CD14-positive monocyte (primary cell): ENCODE results near the gene CIROP. TPM values are rescaled to one million over a fixed set of nuclear protein-coding genes. Genes with fewer than 3 reads are reported as not detected.

ENCODE experiments used
- DNase-seq, 3 donors: peaks; one replicate each; pipeline ENCODE4 v3.0.0-alpha.2; 2011 to 2022
- H2AFZ ChIP-seq: 2 replicates; pipeline ENCODE4 v1.6.0; 2012; ENCODE audit warnings: mild to moderate bottlenecking, low read depth, low read length, inconsistent platforms; ENCODE audit not compliant: insufficient read depth, poor library complexity, severe bottlenecking
- H3K27ac ChIP-seq, 2 donors: 1 replicate in 1 of 2; 2 replicates in 1 of 2; pipeline ENCODE4 v1.5.1; 2012 to 2013; ENCODE audit warnings: low read length in 2 of 2, control low read depth in 1 of 2, inconsistent platforms in 1 of 2, low read depth in 1 of 2, mild to moderate bottlenecking in 1 of 2
- H3K27me3 ChIP-seq, 2 donors: one replicate each; pipeline versions ENCODE4 v1.6.0 to v1.6.1; 2011 to 2013; ENCODE audit warnings: low read length in 2 of 2; ENCODE audit not compliant: control insufficient read depth in 2 of 2, insufficient read depth in 2 of 2
- H3K36me3 ChIP-seq, 2 donors: replicated peaks in 1 of 2; 1 replicate in 1 of 2; 2 replicates in 1 of 2; pipeline versions ENCODE4 v1.5.1 to v1.6.1; 2012 to 2013; ENCODE audit warnings: low read length in 2 of 2, control low read depth in 1 of 2, inconsistent platforms in 1 of 2, mild to moderate bottlenecking in 1 of 2; ENCODE audit not compliant: insufficient read depth in 2 of 2, control insufficient read depth in 1 of 2
- H3K4me1 ChIP-seq, 2 donors: 1 replicate in 1 of 2; 2 replicates in 1 of 2; pipeline versions ENCODE4 v1.5.1 to v1.6.1; 2012 to 2013; ENCODE audit warnings: low read length in 2 of 2, control low read depth in 1 of 2, inconsistent platforms in 1 of 2, mild to moderate bottlenecking in 1 of 2, moderate library complexity in 1 of 2; ENCODE audit not compliant: insufficient read depth in 2 of 2, control insufficient read depth in 1 of 2
- H3K4me2 ChIP-seq: replicated peaks from 2 replicates; pipeline ENCODE3; 2012; ENCODE audit warnings: low read length, moderate library complexity, mild to moderate bottlenecking; ENCODE audit not compliant: poor library complexity, severe bottlenecking; ENCODE audit errors: extremely low read depth
- H3K4me3 ChIP-seq, 3 experiments: fragments of 200-600 bp in 1 of 3; sonication (generic) in 1 of 3; replicated peaks in 1 of 3; 1 replicate in 2 of 3; 2 replicates in 1 of 3; pipeline ENCODE4 v1.5.1; 2011 to 2013; ENCODE audit warnings: low read length in 3 of 3, mild to moderate bottlenecking in 3 of 3, control low read depth in 2 of 3, low read depth in 2 of 3, inconsistent platforms in 1 of 3, moderate library complexity in 1 of 3
- H3K79me2 ChIP-seq: 2 replicates; pipeline ENCODE4 v1.6.0; 2012; ENCODE audit warnings: mild to moderate bottlenecking, control low read depth, inconsistent platforms, low read length, moderate library complexity; ENCODE audit not compliant: insufficient read depth
- H3K9ac ChIP-seq: 2 replicates; pipeline ENCODE4 v1.6.0; 2017; ENCODE audit warnings: low read length, mild to moderate bottlenecking; ENCODE audit not compliant: insufficient read depth, poor library complexity, severe bottlenecking
- H3K9me3 ChIP-seq, 2 donors: replicated peaks in 1 of 2; 1 replicate in 1 of 2; 2 replicates in 1 of 2; pipeline versions ENCODE4 v1.5.1 to v1.6.1; 2012 to 2013; ENCODE audit warnings: low read length in 2 of 2, control low read depth in 1 of 2; ENCODE audit not compliant: control insufficient read depth in 1 of 2, insufficient read depth in 1 of 2
- H4K20me1 ChIP-seq: 2 replicates; pipeline ENCODE4 v1.6.0; 2012; ENCODE audit warnings: mild to moderate bottlenecking, low read length, control low read depth, moderate library complexity; ENCODE audit not compliant: insufficient read depth
- H3K27ac Mint-ChIP-seq, 7 donors: one replicate each; pipeline ENCODE4 v1.8.0; 2020; ENCODE audit warnings: mild to moderate bottlenecking in 7 of 7, mixed read lengths in 7 of 7, moderate library complexity in 6 of 7, inconsistent platforms in 2 of 7
- H3K27me3 Mint-ChIP-seq, 3 donors: one replicate each; pipeline ENCODE4 v1.8.0; 2021 to 2022; ENCODE audit warnings: low read depth in 3 of 3, mild to moderate bottlenecking in 3 of 3, mixed read lengths in 3 of 3, moderate library complexity in 3 of 3, inconsistent platforms in 1 of 3
- H3K36me3 Mint-ChIP-seq, 2 donors: one replicate each; pipeline ENCODE4 v1.8.0; 2020; ENCODE audit warnings: mixed read lengths in 2 of 2, inconsistent platforms in 1 of 2, mild to moderate bottlenecking in 1 of 2
- H3K4me1 Mint-ChIP-seq: one replicate; pipeline ENCODE4 v1.8.0; 2020; ENCODE audit warnings: mild to moderate bottlenecking, mixed read lengths
- H3K4me3 Mint-ChIP-seq, 2 donors: one replicate each; pipeline ENCODE4 v1.8.0; 2020; ENCODE audit warnings: mild to moderate bottlenecking in 2 of 2, mixed read lengths in 2 of 2, moderate library complexity in 1 of 2
- H3K9me3 Mint-ChIP-seq, 7 donors: one replicate each; pipeline ENCODE4 v1.8.0; 2020 to 2022; ENCODE audit warnings: mixed read lengths in 7 of 7, mild to moderate bottlenecking in 6 of 7, moderate library complexity in 6 of 7, inconsistent platforms in 2 of 7
- WGBS: methylation state at CpG from one replicate; pipeline ENCODE4 v1.1.5; 2013; ENCODE audit warnings: missing lambda C conversion rate; ENCODE audit not compliant: insufficient coverage; 5-methylcytosine and 5-hydroxymethylcytosine counted together
- intact Hi-C, 2 donors: fragments of 100-400 bp; cut with micrococcal nuclease; formaldehyde crosslinking; loops; one replicate each; pipeline versions ENCODE4 v1.15.0 to v1.15.1; 2023
- polyA plus RNA-seq, 3 donors: library from polyadenylated mRNA; depleted of rRNA in 1 of 3; unstranded in 2 of 3; stranded (reverse) in 1 of 3; fragments of 300-500 nt in 2 of 3; fragments of >200 nt in 1 of 3; fragmentation: Illumina TruSeq in 2 of 3; gene quantifications; 1 replicate in 2 of 3; 2 replicates in 1 of 3; pipeline ENCODE4 v1.2.3, GENCODE V29; 2012 to 2021
- TF ChIP-seq, protein P1 (sequence below): fragments of 200-600 bp; IDR thresholded peaks from one replicate; pipeline ENCODE4 v1.8.0; 2022; ENCODE audit warnings: antibody characterized with exemption, mild to moderate bottlenecking

CIROP gene
- polyA plus RNA-seq, 3 donors: not detected

DNA sequence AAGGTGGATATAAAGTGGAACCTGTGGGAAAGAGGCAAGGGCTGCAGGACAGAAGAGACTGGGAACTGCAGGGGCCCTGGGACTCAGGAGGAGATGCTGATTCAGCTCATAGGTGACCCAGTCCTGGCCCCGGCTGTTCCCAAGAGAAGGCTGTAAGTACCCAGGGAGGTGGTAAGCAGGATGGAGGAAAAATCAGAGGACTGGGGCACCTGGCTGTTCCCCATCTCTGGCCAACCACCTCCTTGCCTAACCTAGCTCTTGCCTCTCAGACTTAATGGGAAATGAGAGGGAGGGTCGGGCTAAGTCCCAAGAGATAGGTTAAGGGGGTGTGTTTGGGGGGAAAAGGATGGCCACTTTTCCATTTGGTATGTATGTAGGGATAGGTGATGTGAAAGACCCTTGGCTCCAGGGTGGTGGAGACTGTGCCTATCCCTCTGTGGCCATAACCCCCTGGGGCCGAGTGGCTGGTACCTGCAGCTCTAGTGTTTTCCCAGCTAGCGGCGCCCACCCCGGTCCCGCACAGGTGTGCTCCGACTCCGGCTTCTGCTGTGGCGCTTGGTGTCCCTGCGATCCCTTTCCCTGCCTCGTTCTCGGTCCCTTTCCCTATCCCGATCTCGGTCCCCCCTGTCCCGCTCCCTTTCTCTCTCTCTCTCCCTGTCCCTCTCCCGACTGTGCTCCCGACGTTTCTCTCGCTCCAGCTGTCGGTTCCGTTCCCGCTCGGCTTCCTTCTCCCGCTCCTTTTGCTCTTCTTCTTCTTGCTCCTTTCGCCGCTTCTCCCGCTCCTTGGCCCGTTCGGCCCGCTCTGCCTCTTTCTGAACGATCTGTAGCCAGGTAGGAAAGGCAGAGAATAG lies 45.9 kb downstream of the CIROP start:
- Histone ChIP-seq H3K4me1 (peaks cover 20 to 22% of the 10 kb centered on the region in 2 donors), H3K27me3 (peaks cover 4 to 10% of the 10 kb centered on the region in 2 donors), H3K4me2 (no peak overlapping the region), H2AFZ (no peak overlapping the region), H3K27ac (no peak overlapping the region), H3K9me3 (no peaks in the 10 kb centered on the region), H3K9ac (no peak overlapping the region), H3K4me3 (no peak overlapping the region), H3K79me2 (peaks cover 4% of the 10 kb centered on the region), H3K36me3 (peaks cover 44 to 54% of the 10 kb centered on the region in 2 donors), H4K20me1 (peaks cover 38% of the 10 kb centered on the region)
- Mint-ChIP-seq H3K4me1 (peaks cover 20% of the 10 kb centered on the region), H3K36me3 (peaks cover 47 to 51% of the 10 kb centered on the region in 2 donors), H3K4me3 (no peak overlapping the region), H3K27ac (peak overlapping the region in 1 of 7 donors; percentile 73), H3K9me3 (peaks cover 0 to 3% (median 0%) of the 10 kb centered on the region in 7 donors), H3K27me3 (peaks cover 10 to 16% (median 14%) of the 10 kb centered on the region in 3 donors)
- no peak for DNase-seq
- TF ChIP-seq, protein P1, sequence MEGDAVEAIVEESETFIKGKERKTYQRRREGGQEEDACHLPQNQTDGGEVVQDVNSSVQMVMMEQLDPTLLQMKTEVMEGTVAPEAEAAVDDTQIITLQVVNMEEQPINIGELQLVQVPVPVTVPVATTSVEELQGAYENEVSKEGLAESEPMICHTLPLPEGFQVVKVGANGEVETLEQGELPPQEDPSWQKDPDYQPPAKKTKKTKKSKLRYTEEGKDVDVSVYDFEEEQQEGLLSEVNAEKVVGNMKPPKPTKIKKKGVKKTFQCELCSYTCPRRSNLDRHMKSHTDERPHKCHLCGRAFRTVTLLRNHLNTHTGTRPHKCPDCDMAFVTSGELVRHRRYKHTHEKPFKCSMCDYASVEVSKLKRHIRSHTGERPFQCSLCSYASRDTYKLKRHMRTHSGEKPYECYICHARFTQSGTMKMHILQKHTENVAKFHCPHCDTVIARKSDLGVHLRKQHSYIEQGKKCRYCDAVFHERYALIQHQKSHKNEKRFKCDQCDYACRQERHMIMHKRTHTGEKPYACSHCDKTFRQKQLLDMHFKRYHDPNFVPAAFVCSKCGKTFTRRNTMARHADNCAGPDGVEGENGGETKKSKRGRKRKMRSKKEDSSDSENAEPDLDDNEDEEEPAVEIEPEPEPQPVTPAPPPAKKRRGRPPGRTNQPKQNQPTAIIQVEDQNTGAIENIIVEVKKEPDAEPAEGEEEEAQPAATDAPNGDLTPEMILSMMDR: no peak
- intact Hi-C loops: loop anchor here in 1 of 2 donors (1.0 kb wide), 1 partner anchor 73 kb away; no protein-coding TSS in a partner anchor
- WGBS: 95% methylated on average over 30 of the region's 32 CpGs

DNA sequence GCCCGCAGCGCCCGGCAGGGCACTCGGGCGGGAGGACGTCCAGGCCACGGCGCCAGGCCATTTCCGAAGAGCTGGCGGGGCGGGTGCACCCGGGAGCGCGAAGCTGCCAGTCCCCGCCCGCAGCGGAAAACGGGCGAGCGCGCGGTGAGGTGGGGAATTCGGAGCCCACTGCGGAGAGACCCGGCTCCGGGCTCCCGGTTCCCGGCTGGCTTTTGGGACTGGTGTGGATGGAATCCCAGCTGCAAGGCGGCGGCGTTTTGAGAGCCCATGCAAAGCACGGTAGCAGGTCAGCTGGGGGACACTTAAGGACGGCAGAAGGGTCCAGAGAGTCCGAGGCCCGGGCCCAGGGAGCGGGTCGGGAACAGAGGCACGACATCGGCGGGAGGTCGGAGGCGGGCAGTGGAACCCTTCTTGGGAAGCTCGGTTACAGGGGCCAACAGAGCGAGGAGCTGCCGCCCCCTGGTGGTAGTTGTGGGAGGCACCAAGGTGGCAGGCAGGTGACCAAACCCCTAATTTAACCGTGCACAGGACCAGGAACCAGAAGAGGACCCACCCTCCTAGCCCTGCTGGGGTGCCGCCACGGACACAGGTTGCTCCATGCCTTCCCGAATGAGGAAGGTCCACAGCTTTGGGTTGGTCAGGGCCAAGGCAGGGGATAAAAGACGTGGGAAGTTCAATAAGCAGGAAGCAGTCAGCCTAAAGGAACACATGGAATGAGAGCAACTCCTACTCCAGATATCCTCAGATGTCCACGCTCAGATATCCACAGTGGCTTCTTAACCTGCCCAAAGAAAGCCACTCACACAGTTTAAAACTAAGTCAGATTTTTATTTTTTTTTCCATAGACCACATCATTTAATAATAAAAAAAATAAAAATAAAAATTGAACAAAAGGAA lies 46.8 kb downstream of the CIROP start:
- H3K27me3 ChIP-seq: peaks cover 4 to 10% of the 10 kb centered on the region in 2 donors
- no peak overlapping the region for H3K27ac ChIP-seq
- H3K9ac ChIP-seq: peak overlapping the region; percentile 40
- DNase-seq: peak; percentile 66 to 80 (median 78)
- under 1% methylated on average over 45 of the region's 51 CpGs for WGBS
- H3K27me3 Mint-ChIP-seq: peaks cover 10 to 14% (median 14%) of the 10 kb centered on the region in 3 donors
- H3K4me3 Mint-ChIP-seq: peak overlapping the region; percentile 90 to 93
- peak overlapping the region; percentile 74 for H2AFZ ChIP-seq
- H3K36me3 Mint-ChIP-seq: peaks cover 38 to 42% of the 10 kb centered on the region in 2 donors
- H3K36me3 ChIP-seq: peaks cover 35 to 45% of the 10 kb centered on the region in 2 donors
- H3K79me2 ChIP-seq: no peaks in the 10 kb centered on the region
- TF ChIP-seq, protein P1: peak; percentile 97
- H3K4me1 Mint-ChIP-seq: peaks cover 20% of the 10 kb centered on the region
- H3K4me1 ChIP-seq: peaks cover 20 to 22% of the 10 kb centered on the region in 2 donors
- intact Hi-C loops: loop anchor here in 1 of 2 donors (1.0 kb wide), 1 partner anchor 72 kb away; no protein-coding TSS in a partner anchor
- peak overlapping the region; percentile 41 to 88 (median 67) for H3K4me3 ChIP-seq
- no peaks in the 10 kb centered on the region for H3K9me3 ChIP-seq
- peak overlapping the region in 2 of 7 donors; percentile 11 to 68 for H3K27ac Mint-ChIP-seq
- peaks cover 0 to 3% (median 0%) of the 10 kb centered on the region in 7 donors for H3K9me3 Mint-ChIP-seq
- H4K20me1 ChIP-seq: peaks cover 29% of the 10 kb centered on the region
- peak overlapping the region; percentile 100 for H3K4me2 ChIP-seq
